ENCODE measurements around the gene KLHL21. TPM values are rescaled to one million over a fixed set of nuclear protein-coding genes. Genes with fewer than 3 reads are reported as not detected.
"Not testable (repeated sequence)": the region's sequence is repeated elsewhere in the genome, so short reads cannot be mapped to it uniquely, and the experiment has no call there.

The KLHL21 gene
- total RNA-seq, 2 experiments from 2014 or later: 31.2 TPM

GRCh38 chr1:6614019-6614928 lies 11.6 kb upstream of the KLHL21 start:
- DNase-seq: peak; percentile 72
- Mint-ChIP-seq H3K4me3 (peak overlapping the region; percentile 70), H3K4me1 (peaks cover 17% of the 10 kb centered on the region), H3K27ac (peak overlapping the region; percentile 45), H3K27me3 (no peaks in the 10 kb centered on the region), H3K9me3 (no peaks in the 10 kb centered on the region), H3K36me3 (peaks cover 11% of the 10 kb centered on the region)

- Mint-ChIP-seq H3K9me3 (no peaks in the 10 kb centered on the region), H3K27ac (peak within 1 kb of the TSS; percentile 76)
Measured at GRCh38 chr1:6613361-6614018, 10.8 kb upstream of the KLHL21 start, which contains the start of gene PHF13. PHF13 (plus strand) TSS chr1:6613731; CDS start chr1:6614067, 336 bp downstream.

GRCh38 chr1:6612641-6613360 lies 10.1 kb upstream of the KLHL21 start:
- H3K9me3 Mint-ChIP-seq: no peaks in the 10 kb centered on the region
- no peaks in the 10 kb centered on the region for H3K27me3 Mint-ChIP-seq
- peak overlapping the region; percentile 76 for H3K27ac Mint-ChIP-seq
- H3K36me3 Mint-ChIP-seq: peaks cover 11% of the 10 kb centered on the region
- H3K4me1 Mint-ChIP-seq: peaks cover 17% of the 10 kb centered on the region
- peak overlapping the region; percentile 83 for H3K4me3 Mint-ChIP-seq
- no peak for DNase-seq

More at GRCh38 chr1:6613361-6614018, 10.8 kb upstream of the KLHL21 start, which contains the start of gene PHF13:
- H3K4me3 Mint-ChIP-seq: peak within 1 kb of the TSS; percentile 83
- DNase-seq: peak; percentile 100
- H3K27me3 Mint-ChIP-seq: no peaks in the 10 kb centered on the region
- peaks cover 11% of the 10 kb centered on the region for H3K36me3 Mint-ChIP-seq
- H3K4me1 Mint-ChIP-seq: peaks cover 17% of the 10 kb centered on the region

DNA sequence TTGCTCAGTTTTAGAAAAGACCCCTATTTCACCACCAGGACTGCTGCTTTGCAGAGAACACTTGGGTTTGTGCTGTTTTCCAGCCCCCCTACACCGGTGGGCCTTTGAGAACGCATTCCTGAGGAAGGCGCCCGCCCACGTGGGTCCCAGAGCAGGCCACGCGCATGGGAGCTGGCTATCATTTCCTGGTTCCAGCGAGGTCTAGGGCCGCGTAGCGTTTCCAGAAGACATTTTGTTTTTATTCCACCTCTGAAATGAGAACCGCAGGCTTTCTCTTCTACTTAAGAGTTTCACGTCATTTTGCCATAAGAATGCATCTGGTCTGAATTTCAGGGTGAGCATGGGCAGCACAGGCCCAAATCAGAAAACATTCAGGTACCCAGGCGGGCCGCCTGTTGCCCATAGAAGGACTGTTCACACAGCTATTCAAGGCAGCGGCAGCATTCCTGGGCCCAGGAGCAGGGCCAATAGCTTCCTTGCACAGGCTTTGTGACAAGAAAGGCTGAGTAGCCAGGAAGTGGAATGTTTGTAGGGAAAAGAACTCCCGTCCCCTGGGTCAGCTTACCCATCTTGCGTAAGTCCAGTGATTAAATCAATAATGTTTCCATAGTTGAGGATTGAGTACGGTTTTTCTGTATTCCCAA lies 1.4 kb upstream of the KLHL21 start:
- Mint-ChIP-seq H3K36me3 (peaks cover 23% of the 10 kb centered on the region), H3K9me3 (no peaks in the 10 kb centered on the region), H3K27me3 (no peaks in the 10 kb centered on the region), H3K4me1 (peaks cover 27% of the 10 kb centered on the region), H3K27ac (peak overlapping the region; percentile 97), H3K4me3 (peak overlapping the region; percentile 80)
- peak; percentile 45 for DNase-seq

- H3K4me3 Mint-ChIP-seq: peak overlapping the region; percentile 80
- peak overlapping the region; percentile 97 for H3K27ac Mint-ChIP-seq
- peak; percentile 76 for DNase-seq
- no peaks in the 10 kb centered on the region for H3K9me3 Mint-ChIP-seq
- peaks cover 32% of the 10 kb centered on the region for H3K4me1 Mint-ChIP-seq
- peaks cover 29% of the 10 kb centered on the region for H3K36me3 Mint-ChIP-seq
- no peaks in the 10 kb centered on the region for H3K27me3 Mint-ChIP-seq
Measured at GRCh38 chr1:6603238-6603914, 707 bp upstream of the KLHL21 start.

DNA sequence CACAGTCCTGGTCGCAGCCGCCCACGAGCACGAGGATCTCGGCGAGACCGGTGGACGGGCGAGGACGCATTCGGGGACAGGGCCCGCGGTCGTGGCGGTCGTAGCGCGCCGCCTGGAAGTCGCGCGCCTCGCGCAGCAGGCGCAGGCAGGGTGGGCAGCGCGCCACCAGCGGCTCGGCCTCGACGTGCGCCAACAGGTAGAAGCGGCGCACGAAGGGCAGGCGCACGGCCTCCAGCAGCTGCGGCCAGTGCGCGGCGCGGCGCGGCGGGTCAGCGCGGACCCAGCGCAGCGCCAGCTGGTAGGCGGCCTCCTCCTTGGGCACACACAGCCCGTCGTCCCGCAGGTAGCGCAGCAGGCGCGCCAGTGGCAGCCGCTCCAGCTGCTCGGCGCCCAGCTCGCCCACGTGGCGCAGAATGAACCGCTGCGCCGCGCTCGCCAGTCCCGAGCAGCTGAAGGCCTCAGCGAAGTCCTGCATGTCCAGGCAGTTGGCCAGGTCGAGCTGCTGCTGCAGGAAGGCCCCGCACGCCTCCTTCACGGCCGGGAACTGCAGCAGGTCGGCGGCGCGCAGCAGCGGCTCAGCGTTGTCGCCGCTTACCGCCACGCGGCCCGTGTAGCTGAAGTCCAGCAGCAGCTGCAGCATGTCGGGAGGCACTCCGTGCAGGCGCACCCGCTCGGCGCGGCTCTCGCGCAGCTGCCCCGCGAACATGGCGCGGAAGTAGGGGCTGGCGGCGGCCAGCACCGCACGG lies 573 bp downstream of the KLHL21 start:
- H3K4me3 Mint-ChIP-seq: peak overlapping the region; percentile 95
- H3K9me3 Mint-ChIP-seq: no peaks in the 10 kb centered on the region
- DNase-seq: peak; percentile 53
- no peaks in the 10 kb centered on the region for H3K27me3 Mint-ChIP-seq
- peak overlapping the region; percentile 96 for H3K27ac Mint-ChIP-seq
- peaks cover 32% of the 10 kb centered on the region for H3K36me3 Mint-ChIP-seq
- peaks cover 39% of the 10 kb centered on the region for H3K4me1 Mint-ChIP-seq

DNA sequence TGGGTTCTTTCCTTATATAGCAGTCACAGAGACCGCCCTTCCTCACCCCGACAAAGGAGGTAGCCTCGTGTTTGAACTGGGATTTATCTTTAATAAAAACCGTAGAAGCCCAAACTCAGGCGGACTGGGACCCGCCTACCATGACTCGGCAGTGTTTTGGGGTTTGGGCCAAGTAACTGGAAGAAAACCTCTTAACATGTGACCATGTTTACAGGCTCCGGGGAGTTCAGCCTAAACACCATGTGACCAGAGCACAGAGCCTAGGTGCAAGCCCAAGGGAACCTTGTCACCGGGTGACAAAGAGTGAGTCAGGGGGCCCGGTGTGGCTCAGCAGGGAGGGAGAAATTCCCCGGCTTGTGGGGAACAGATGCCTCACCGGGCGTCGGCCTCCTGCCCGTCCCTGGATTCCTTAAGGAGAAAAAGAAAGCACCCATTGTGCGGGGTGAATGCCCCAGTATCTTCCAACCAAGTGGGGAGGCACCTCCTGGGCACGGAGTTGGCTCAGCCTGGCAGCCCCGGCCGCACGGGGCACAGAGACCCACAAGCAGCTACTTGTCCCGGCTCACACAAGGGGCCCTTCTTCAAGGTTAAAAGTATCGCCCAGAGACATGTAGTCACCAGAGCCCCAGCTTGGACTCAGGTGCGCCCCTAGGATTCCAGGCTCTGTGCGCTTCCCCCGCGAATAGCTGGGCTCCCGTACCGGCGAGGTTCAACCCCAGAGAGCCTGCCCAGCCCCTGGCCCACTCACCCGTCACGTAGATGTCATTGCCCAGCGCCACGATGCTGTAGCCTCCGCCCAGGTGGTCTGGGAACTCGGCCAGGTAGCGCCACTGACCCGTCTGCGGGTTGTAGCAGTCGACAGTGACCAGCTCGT lies 1.4 kb downstream of the KLHL21 start:
- Mint-ChIP-seq H3K36me3 (peaks cover 32% of the 10 kb centered on the region), H3K4me1 (peaks cover 40% of the 10 kb centered on the region)

DNA sequence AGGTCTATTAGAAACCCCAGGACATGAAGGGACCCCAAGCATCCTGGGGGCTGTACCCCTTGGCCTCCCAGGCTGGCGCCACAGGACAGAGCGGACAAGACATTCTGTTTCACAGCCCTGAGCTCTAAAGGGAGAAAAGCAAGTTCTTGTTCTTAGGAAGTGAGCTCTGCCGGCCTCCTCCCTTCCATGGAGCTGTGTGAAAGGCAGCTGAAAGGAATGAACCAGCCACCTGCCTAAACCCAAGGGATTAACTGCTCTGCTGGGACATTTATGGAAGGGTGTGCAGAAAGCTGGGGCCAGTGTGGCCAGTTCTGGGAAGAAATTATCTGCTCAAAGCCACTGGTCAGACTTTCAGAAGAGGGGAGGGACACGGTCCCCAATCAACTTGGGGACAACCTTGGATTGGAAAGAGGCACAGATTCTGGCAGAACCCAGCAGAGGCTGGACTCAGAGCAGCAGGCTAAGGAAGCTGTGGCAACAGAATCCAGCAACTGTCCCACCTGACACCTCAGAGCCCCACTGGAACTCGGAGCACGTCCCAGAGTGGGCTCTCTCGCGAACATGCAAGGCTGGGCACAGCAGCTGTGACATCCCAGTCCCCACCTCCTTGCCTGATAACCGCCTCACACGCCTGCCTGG lies 2.1 kb downstream of the KLHL21 start:
- Mint-ChIP-seq H3K4me1 (peaks cover 45% of the 10 kb centered on the region), H3K36me3 (peaks cover 37% of the 10 kb centered on the region), H3K4me3 (peak overlapping the region; percentile 95)

More for the DNA sequence above, 1.4 kb downstream of the KLHL21 start:
- Mint-ChIP-seq H3K27me3 (no peaks in the 10 kb centered on the region), H3K4me3 (peak overlapping the region; percentile 95), H3K27ac (peak overlapping the region; percentile 96), H3K9me3 (no peaks in the 10 kb centered on the region)
- peak; percentile 86 for DNase-seq

DNA sequence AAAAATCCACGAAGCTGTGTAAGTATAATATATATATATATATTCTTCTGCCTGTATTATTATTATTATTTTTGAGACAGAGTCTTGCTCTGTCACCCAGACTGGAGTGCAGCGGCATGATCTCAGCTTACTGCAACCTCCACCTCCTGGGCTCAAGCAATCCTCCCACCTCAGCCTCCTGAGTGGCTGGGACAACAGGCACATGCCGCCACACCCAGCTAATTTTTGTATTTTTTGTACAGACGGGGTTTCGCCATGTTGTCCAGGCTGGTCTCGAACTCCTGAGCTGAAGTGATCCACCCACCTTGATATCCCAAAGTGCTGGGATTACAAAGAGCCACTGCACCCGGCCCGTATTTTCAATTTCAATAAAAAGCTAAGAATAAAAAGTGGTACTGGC lies 2.7 kb downstream of the KLHL21 start:
- H3K27ac Mint-ChIP-seq: peak overlapping the region; percentile 96

More for the DNA sequence above, 2.1 kb downstream of the KLHL21 start:
- H3K27me3 Mint-ChIP-seq: no peaks in the 10 kb centered on the region
- no peaks in the 10 kb centered on the region for H3K9me3 Mint-ChIP-seq
- no peak for DNase-seq
- peak overlapping the region; percentile 96 for H3K27ac Mint-ChIP-seq

GRCh38 chr1:6599141-6599975 lies 3.3 kb downstream of the KLHL21 start:
- Mint-ChIP-seq H3K9me3 (no peaks in the 10 kb centered on the region), H3K4me1 (peaks cover 44% of the 10 kb centered on the region), H3K36me3 (peaks cover 37% of the 10 kb centered on the region), H3K4me3 (peak overlapping the region; percentile 95), H3K27ac (peak overlapping the region; percentile 92), H3K27me3 (no peaks in the 10 kb centered on the region)
- DNase-seq: peak; percentile 74

More for the DNA sequence above, 2.7 kb downstream of the KLHL21 start:
- H3K27me3 Mint-ChIP-seq, H3K9me3 Mint-ChIP-seq, DNase-seq: not testable (repeated sequence)
- peaks cover 45% of the 10 kb centered on the region for H3K4me1 Mint-ChIP-seq
- peaks cover 37% of the 10 kb centered on the region for H3K36me3 Mint-ChIP-seq
- H3K4me3 Mint-ChIP-seq: peak overlapping the region; percentile 95

DNA sequence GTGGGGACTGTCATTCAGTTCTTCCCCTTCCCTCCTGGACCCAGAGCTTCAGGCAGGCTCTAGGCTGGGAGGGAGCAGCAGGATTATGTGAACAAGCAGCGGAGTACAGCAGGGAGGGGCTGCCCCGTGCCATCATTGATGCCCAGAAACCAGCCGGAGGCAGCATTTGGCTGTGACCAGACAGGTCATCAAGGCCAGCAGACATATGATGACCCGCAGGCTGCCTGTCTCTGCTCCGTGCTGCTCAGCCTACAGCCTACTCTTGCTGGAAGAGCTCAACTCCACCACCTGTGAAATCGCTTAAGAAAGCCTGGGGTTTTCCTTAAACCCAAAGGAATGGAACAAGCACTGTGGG lies 4.9 kb downstream of the KLHL21 start:
- Mint-ChIP-seq H3K36me3 (peaks cover 42% of the 10 kb centered on the region), H3K4me1 (peaks cover 38% of the 10 kb centered on the region), H3K27ac (no peak overlapping the region), H3K9me3 (no peaks in the 10 kb centered on the region), H3K27me3 (no peaks in the 10 kb centered on the region), H3K4me3 (no peak overlapping the region)
- no peak for DNase-seq
